ENCODE data around the gene DHX32.
"Not testable (repeated sequence)": the region's sequence is repeated elsewhere in the genome, so short reads cannot be mapped to it uniquely, and the experiment has no call there.

The DHX32 gene

DNA sequence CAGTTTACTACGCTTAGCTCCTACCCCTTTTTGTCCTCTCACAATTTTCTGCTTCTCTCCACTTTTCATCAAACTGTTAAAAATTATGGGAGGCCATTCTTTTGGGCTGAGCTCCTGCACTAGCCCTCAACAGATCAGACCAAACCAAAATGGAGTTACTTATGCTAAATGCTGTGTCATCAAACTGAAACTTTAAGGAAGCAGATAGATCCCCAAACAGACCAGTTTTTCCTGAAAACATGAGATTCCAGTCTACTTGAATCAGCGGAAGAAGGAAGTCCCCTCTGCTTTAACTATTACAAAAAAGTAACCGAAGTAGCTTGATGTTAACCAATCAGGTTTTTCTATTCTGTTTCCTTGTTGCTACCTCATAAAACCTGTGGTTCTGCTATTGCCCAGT is 35.9 kb upstream of the DHX32 start:
- no peak overlapping the region for H3K18ac ChIP-seq (ENCODE audit: low read length)

DNA sequence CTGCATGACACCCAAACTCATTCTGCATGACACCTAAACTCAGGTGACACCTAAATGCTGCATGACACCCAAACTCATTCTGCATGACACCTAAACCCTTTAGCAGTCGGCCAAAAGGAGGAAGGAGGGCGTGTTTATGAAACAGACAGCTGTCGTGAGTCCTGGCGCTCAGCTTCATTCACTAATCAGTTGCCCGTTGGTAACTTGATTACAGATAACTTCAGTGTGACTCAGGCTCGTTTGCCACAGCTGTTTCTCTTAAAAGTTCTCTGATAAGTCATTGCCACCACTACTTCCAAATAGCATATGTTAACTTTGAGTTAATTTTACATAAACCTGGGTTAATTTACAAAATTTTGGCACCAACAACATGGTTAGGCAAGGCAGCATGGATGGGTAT is 32.2 kb upstream of the DHX32 start:
- not testable (repeated sequence) for H2BK12ac ChIP-seq (ENCODE audit: low read length); H3K4me2 ChIP-seq (ENCODE audit: insufficient read depth, low read length, poor library complexity, severe bottlenecking); H3K14ac ChIP-seq (ENCODE audit: low read length); H2BK120ac ChIP-seq (ENCODE audit: low read depth, low read length); H3K4ac ChIP-seq (ENCODE audit: low read length); H3K4me3 ChIP-seq (ENCODE audit: low read length in 2 of 2); H3K9me3 ChIP-seq (replicated peaks in 1 of 2; ENCODE audit: control insufficient read depth in 2 of 2, insufficient read depth in 1 of 2, low read depth in 1 of 2, low read length in 2 of 2); H3K79me1 ChIP-seq (ENCODE audit: low read depth, low read length); H2BK5ac ChIP-seq (ENCODE audit: low read length); H3K36me3 ChIP-seq (replicated peaks in 1 of 2; ENCODE audit: control insufficient read depth in 2 of 2, insufficient read depth in 2 of 2, low read length in 2 of 2); H4K91ac ChIP-seq (ENCODE audit: low read depth, low read length, poor library complexity); H3K9ac ChIP-seq (ENCODE audit: low read depth, low read length, poor library complexity); H4K8ac ChIP-seq (ENCODE audit: low read depth, low read length); H3K23ac ChIP-seq (ENCODE audit: low read depth, low read length, poor library complexity); H3K4me1 ChIP-seq (ENCODE audit: control insufficient read depth in 2 of 2, insufficient read depth in 1 of 2, low read depth in 1 of 2, low read length in 2 of 2); H2AK5ac ChIP-seq (ENCODE audit: low read depth, low read length); H2BK15ac ChIP-seq (ENCODE audit: low read length); H3K27me3 ChIP-seq (ENCODE audit: control insufficient read depth in 3 of 3, insufficient read depth in 3 of 3, low read depth in 1 of 3, low read length in 3 of 3); H3K27ac ChIP-seq (replicated peaks; ENCODE audit: low read length); DNase-seq (ENCODE audit: low spot score); H2AFZ ChIP-seq (ENCODE audit: low read length); H3K18ac ChIP-seq (ENCODE audit: low read length)
- no CpG with 5 or more reads among the region's 6 CpGs for WGBS, 2 donors (ENCODE audit: extremely low coverage in 2 of 2, insufficient read length in 2 of 2, insufficient replicate concordance in 1 of 2)

More for the DNA sequence above, 35.9 kb upstream of the DHX32 start:
- no peak overlapping the region for H2AFZ ChIP-seq (ENCODE audit: low read length)
- no peak overlapping the region for H2BK12ac ChIP-seq (ENCODE audit: low read length)
- H2BK5ac ChIP-seq (ENCODE audit: low read length) = no peak overlapping the region
- H3K4me1 ChIP-seq (ENCODE audit: control insufficient read depth in 2 of 2, insufficient read depth in 1 of 2, low read depth in 1 of 2, low read length in 2 of 2) = no peaks in the 10 kb centered on the region
- H3K9me3 ChIP-seq (replicated peaks in 1 of 2; ENCODE audit: control insufficient read depth in 2 of 2, insufficient read depth in 1 of 2, low read depth in 1 of 2, low read length in 2 of 2) = no peaks in the 10 kb centered on the region
- H3K36me3 ChIP-seq (replicated peaks in 1 of 2; ENCODE audit: control insufficient read depth in 2 of 2, insufficient read depth in 2 of 2, low read length in 2 of 2) = no peaks in the 10 kb centered on the region
- H2BK120ac ChIP-seq (ENCODE audit: low read depth, low read length) = no peak overlapping the region
- H3K4ac ChIP-seq (ENCODE audit: low read length) = no peak overlapping the region
- no peak for DNase-seq (ENCODE audit: low spot score)
- H4K8ac ChIP-seq (ENCODE audit: low read depth, low read length) = no peak overlapping the region
- no peak overlapping the region for H2AK5ac ChIP-seq (ENCODE audit: low read depth, low read length)
- H3K79me1 ChIP-seq (ENCODE audit: low read depth, low read length) = no peaks in the 10 kb centered on the region
- no peak overlapping the region for H3K23ac ChIP-seq (ENCODE audit: low read depth, low read length, poor library complexity)
- H4K91ac ChIP-seq (ENCODE audit: low read depth, low read length, poor library complexity) = no peak overlapping the region
- H3K14ac ChIP-seq (ENCODE audit: low read length) = no peak overlapping the region
- no peak overlapping the region for H3K4me2 ChIP-seq (ENCODE audit: insufficient read depth, low read length, poor library complexity, severe bottlenecking)
- no peak overlapping the region for H3K27ac ChIP-seq (replicated peaks; ENCODE audit: low read length)
- H3K27me3 ChIP-seq (ENCODE audit: control insufficient read depth in 3 of 3, insufficient read depth in 3 of 3, low read depth in 1 of 3, low read length in 3 of 3) = no peaks in the 10 kb centered on the region
- H3K4me3 ChIP-seq (ENCODE audit: low read length in 2 of 2) = no peak overlapping the region
- no peak overlapping the region for H3K9ac ChIP-seq (ENCODE audit: low read depth, low read length, poor library complexity)
- no CpG with 5 or more reads among the region's 3 CpGs for WGBS, 2 donors (ENCODE audit: extremely low coverage in 2 of 2, insufficient read length in 2 of 2, insufficient replicate concordance in 1 of 2)
- H2BK15ac ChIP-seq (ENCODE audit: low read length) = no peak overlapping the region

DNA sequence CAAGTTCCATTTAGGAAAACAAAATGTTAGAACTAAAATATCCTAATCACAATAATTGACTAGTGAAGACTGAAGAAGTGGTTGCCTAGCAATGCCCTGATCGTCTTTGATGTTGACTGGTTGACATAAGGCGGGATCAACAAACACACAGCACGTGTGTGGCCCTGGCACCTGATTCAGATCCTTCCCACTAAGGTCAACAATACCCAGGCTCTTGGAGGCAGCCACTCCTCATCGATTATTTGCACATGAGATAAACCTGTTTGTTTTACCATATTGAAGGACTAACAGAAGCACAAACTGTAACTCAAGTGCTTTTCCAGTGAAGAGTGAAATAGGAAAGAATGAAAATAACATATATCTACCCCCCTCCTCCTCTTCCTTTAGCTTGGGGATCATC is 30.9 kb upstream of the DHX32 start:
- Histone ChIP-seq H3K18ac (ENCODE audit: low read length) (no peak overlapping the region), H3K23ac (ENCODE audit: low read depth, low read length, poor library complexity) (no peak overlapping the region), H3K9ac (ENCODE audit: low read depth, low read length, poor library complexity) (no peak overlapping the region), H3K9me3 (replicated peaks in 1 of 2; ENCODE audit: control insufficient read depth in 2 of 2, insufficient read depth in 1 of 2, low read depth in 1 of 2, low read length in 2 of 2) (no peaks in the 10 kb centered on the region), H2AFZ (ENCODE audit: low read length) (no peak overlapping the region), H2BK120ac (ENCODE audit: low read depth, low read length) (no peak overlapping the region), H3K4me2 (ENCODE audit: insufficient read depth, low read length, poor library complexity, severe bottlenecking) (no peak overlapping the region), H2BK15ac (ENCODE audit: low read length) (no peak overlapping the region), H3K79me1 (ENCODE audit: low read depth, low read length) (no peaks in the 10 kb centered on the region), H3K4ac (ENCODE audit: low read length) (no peak overlapping the region), H3K4me3 (ENCODE audit: low read length in 2 of 2) (no peak overlapping the region), H3K36me3 (replicated peaks in 1 of 2; ENCODE audit: control insufficient read depth in 2 of 2, insufficient read depth in 2 of 2, low read length in 2 of 2) (no peaks in the 10 kb centered on the region), H3K27me3 (ENCODE audit: control insufficient read depth in 3 of 3, insufficient read depth in 3 of 3, low read depth in 1 of 3, low read length in 3 of 3) (no peaks in the 10 kb centered on the region), H2BK5ac (ENCODE audit: low read length) (no peak overlapping the region), H3K14ac (ENCODE audit: low read length) (no peak overlapping the region), H4K8ac (ENCODE audit: low read depth, low read length) (no peak overlapping the region), H2BK12ac (ENCODE audit: low read length) (no peak overlapping the region), H4K91ac (ENCODE audit: low read depth, low read length, poor library complexity) (no peak overlapping the region), H3K4me1 (ENCODE audit: control insufficient read depth in 2 of 2, insufficient read depth in 1 of 2, low read depth in 1 of 2, low read length in 2 of 2) (no peaks in the 10 kb centered on the region), H2AK5ac (ENCODE audit: low read depth, low read length) (no peak overlapping the region), H3K27ac (replicated peaks; ENCODE audit: low read length) (no peak overlapping the region)
- DNase-seq (ENCODE audit: low spot score) = no peak
- WGBS, 2 donors (ENCODE audit: extremely low coverage in 2 of 2, insufficient read length in 2 of 2, insufficient replicate concordance in 1 of 2) = no CpG with 5 or more reads among the region's 4 CpGs

DNA sequence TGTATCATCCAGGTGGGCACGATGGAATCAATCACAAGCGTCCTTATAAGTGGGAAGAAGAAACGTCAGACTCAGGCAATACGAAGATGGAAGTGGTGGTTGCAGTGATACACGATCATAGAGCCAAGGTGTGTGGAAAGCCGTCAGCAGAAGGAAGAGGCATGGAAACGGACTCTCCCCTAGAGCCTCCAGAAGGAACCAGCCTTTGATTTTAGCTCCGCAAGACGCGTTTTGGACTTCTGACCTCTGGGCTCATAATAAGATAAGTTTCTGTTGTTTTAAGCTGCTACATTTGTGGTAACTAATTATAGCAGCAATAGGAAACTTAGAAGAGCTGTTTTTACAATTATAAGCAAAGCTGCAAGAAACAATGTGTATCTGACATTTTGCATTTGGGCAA is 30.1 kb upstream of the DHX32 start:
- no peaks in the 10 kb centered on the region for H3K9me3 ChIP-seq (replicated peaks in 1 of 2; ENCODE audit: control insufficient read depth in 2 of 2, insufficient read depth in 1 of 2, low read depth in 1 of 2, low read length in 2 of 2)
- H3K4me3 ChIP-seq (ENCODE audit: low read length in 2 of 2) = no peak overlapping the region
- no peak overlapping the region for H3K23ac ChIP-seq (ENCODE audit: low read depth, low read length, poor library complexity)
- H2BK15ac ChIP-seq (ENCODE audit: low read length) = no peak overlapping the region
- H3K18ac ChIP-seq (ENCODE audit: low read length) = no peak overlapping the region
- H3K27ac ChIP-seq (replicated peaks; ENCODE audit: low read length) = no peak overlapping the region
- no peak overlapping the region for H2AK5ac ChIP-seq (ENCODE audit: low read depth, low read length)
- WGBS, 2 donors (ENCODE audit: extremely low coverage in 2 of 2, insufficient read length in 2 of 2, insufficient replicate concordance in 1 of 2) = no CpG with 5 or more reads among the region's 10 CpGs
- no peak overlapping the region for H2BK12ac ChIP-seq (ENCODE audit: low read length)
- no peak overlapping the region for H3K4ac ChIP-seq (ENCODE audit: low read length)
- no peaks in the 10 kb centered on the region for H3K79me1 ChIP-seq (ENCODE audit: low read depth, low read length)
- H3K36me3 ChIP-seq (replicated peaks in 1 of 2; ENCODE audit: control insufficient read depth in 2 of 2, insufficient read depth in 2 of 2, low read length in 2 of 2) = no peaks in the 10 kb centered on the region
- H3K4me1 ChIP-seq (ENCODE audit: control insufficient read depth in 2 of 2, insufficient read depth in 1 of 2, low read depth in 1 of 2, low read length in 2 of 2) = no peaks in the 10 kb centered on the region
- H4K91ac ChIP-seq (ENCODE audit: low read depth, low read length, poor library complexity) = no peak overlapping the region
- H3K14ac ChIP-seq (ENCODE audit: low read length) = no peak overlapping the region
- no peak overlapping the region for H2BK5ac ChIP-seq (ENCODE audit: low read length)
- H2AFZ ChIP-seq (ENCODE audit: low read length) = no peak overlapping the region
- H3K4me2 ChIP-seq (ENCODE audit: insufficient read depth, low read length, poor library complexity, severe bottlenecking) = no peak overlapping the region
- H4K8ac ChIP-seq (ENCODE audit: low read depth, low read length) = no peak overlapping the region
- no peak overlapping the region for H2BK120ac ChIP-seq (ENCODE audit: low read depth, low read length)
- H3K9ac ChIP-seq (ENCODE audit: low read depth, low read length, poor library complexity) = no peak overlapping the region
- no peaks in the 10 kb centered on the region for H3K27me3 ChIP-seq (ENCODE audit: control insufficient read depth in 3 of 3, insufficient read depth in 3 of 3, low read depth in 1 of 3, low read length in 3 of 3)
- no peak for DNase-seq (ENCODE audit: low spot score)

Data from neuronal stem cell (in vitro differentiated cells).